Keratinocyte (primary cell): Measurements from ENCODE around the gene RDH13. TPM values are rescaled to one million over a fixed set of nuclear protein-coding genes. Genes with fewer than 3 reads are reported as not detected.

Experiments
- DNase-seq: peaks from one replicate; pipeline ENCODE4 v3.0.0-alpha.2; 2011; ENCODE audit warnings: low read depth, missing footprints, low spot score
- FAIRE-seq: peaks from 2 replicates; lab custom pipeline; 2011; peaks lifted over from hg19 to GRCh38; lab: Jason Lieb, UNC
- H2AFZ ChIP-seq: 2 replicates; pipeline ENCODE4 v1.6.0; 2012; ENCODE audit warnings: low read length, control low read depth, inconsistent platforms; ENCODE audit not compliant: control insufficient read depth
- H3K27ac ChIP-seq: 2 replicates; pipeline ENCODE4 v1.5.1; 2011; ENCODE audit warnings: low read length; ENCODE audit not compliant: control insufficient read depth, insufficient read depth
- H3K27me3 ChIP-seq: 3 replicates; pipeline ENCODE4 v1.6.0; 2011; ENCODE audit warnings: low read length; ENCODE audit not compliant: control insufficient read depth, insufficient read depth; ENCODE audit errors: extremely low read depth
- H3K36me3 ChIP-seq, 2 experiments: 2 replicates in 1 of 2; 3 replicates in 1 of 2; pipeline ENCODE4 v1.5.1; 2011; ENCODE audit warnings: low read length in 2 of 2, mild to moderate bottlenecking in 1 of 2; ENCODE audit not compliant: control insufficient read depth in 2 of 2, insufficient read depth in 2 of 2; ENCODE audit errors: extremely low read depth in 1 of 2
- H3K4me1 ChIP-seq: 3 replicates; pipeline ENCODE4 v1.5.1; 2011; ENCODE audit warnings: low read length; ENCODE audit not compliant: control insufficient read depth, insufficient read depth; ENCODE audit errors: extremely low read depth
- H3K4me2 ChIP-seq: 3 replicates; pipeline ENCODE4 v1.6.0; 2011; ENCODE audit warnings: low read depth, low read length; ENCODE audit not compliant: control insufficient read depth, insufficient read depth; ENCODE audit errors: extremely low read depth
- H3K4me3 ChIP-seq, 3 experiments: fragments of 200-600 bp in 1 of 3; sonication (generic) in 1 of 3; 2 replicates in 2 of 3; 3 replicates in 1 of 3; pipeline ENCODE4 v1.5.1; 2011 to 2016; ENCODE audit warnings: low read length in 3 of 3, mild to moderate bottlenecking in 3 of 3, control low read depth in 2 of 3, inconsistent platforms in 1 of 3, low read depth in 1 of 3, mixed read lengths in 1 of 3, mixed run types in 1 of 3, moderate library complexity in 1 of 3; ENCODE audit not compliant: control insufficient read depth in 2 of 3, insufficient read depth in 2 of 3; ENCODE audit errors: extremely low read depth in 1 of 3
- H3K79me2 ChIP-seq: 2 replicates; pipeline ENCODE4 v1.6.0; 2012; ENCODE audit warnings: low read length; ENCODE audit not compliant: control insufficient read depth, insufficient read depth
- H3K9ac ChIP-seq: 3 replicates; pipeline ENCODE4 v1.6.0; 2011; ENCODE audit warnings: low read length; ENCODE audit not compliant: control insufficient read depth, insufficient read depth; ENCODE audit errors: extremely low read depth
- H3K9me1 ChIP-seq: 3 replicates; pipeline ENCODE4 v1.6.0; 2011; ENCODE audit warnings: low read length; ENCODE audit not compliant: control insufficient read depth, insufficient read depth; ENCODE audit errors: extremely low read depth
- H3K9me3 ChIP-seq: 2 replicates; pipeline ENCODE4 v1.5.1; 2012; ENCODE audit warnings: low read depth, low read length; ENCODE audit not compliant: control insufficient read depth
- H4K20me1 ChIP-seq: 3 replicates; pipeline ENCODE4 v1.6.0; 2011; ENCODE audit warnings: low read length; ENCODE audit not compliant: control insufficient read depth, insufficient read depth; ENCODE audit errors: extremely low read depth
- EZH2 ChIP-seq: IDR thresholded peaks from one replicate; pipeline ENCODE4 v1.6.1; 2012; ENCODE audit warnings: inconsistent platforms, mild to moderate bottlenecking, low read length, moderate library complexity
- dilution Hi-C: fragments of 300-500 bp; cut with MboI; formaldehyde crosslinking; loops from one replicate; pipeline ENCODE4 v1.7.0; 2020; ENCODE audit warnings: low sequenced_read_pairs; ENCODE audit not compliant: extremely low pct_ligation_motif_present
- polyA plus RNA-seq, 5 experiments: library from polyadenylated mRNA; depleted of rRNA in 3 of 5; stranded (reverse) in 3 of 5; stranded (forward) in 1 of 5; unstranded in 1 of 5; fragments of >200 nt; gene quantifications; 1 replicate in 1 of 5; 2 replicates in 3 of 5; 3 replicates in 1 of 5; pipeline versions ENCODE4 v1.2.1 to v1.2.3, GENCODE V29; 2011 to 2012; ENCODE audit warnings: missing spikeins in 2 of 5, low read depth in 1 of 5, low replicate concordance in 1 of 5
- TF ChIP-seq, protein P1 (sequence below), 3 experiments: IDR thresholded peaks in 1 of 3; conservative IDR thresholded peaks in 1 of 3; optimal IDR thresholded peaks in 1 of 3; 2 replicates in 2 of 3; 3 replicates in 1 of 3; pipeline versions ENCODE3 to v1.5.1; 2011; ENCODE audit warnings: low read length in 3 of 3, mild to moderate bottlenecking in 3 of 3, moderate library complexity in 2 of 3, control low read depth in 1 of 3, inconsistent platforms in 1 of 3; ENCODE audit not compliant: insufficient read depth in 2 of 3; ENCODE audit errors: extremely low read depth in 1 of 3

The RDH13 gene
- polyA plus RNA-seq, 1 donor (not counting 4 experiments of a cell fraction or from before 2014, with no cell fraction given) = 10.6 TPM

DNA sequence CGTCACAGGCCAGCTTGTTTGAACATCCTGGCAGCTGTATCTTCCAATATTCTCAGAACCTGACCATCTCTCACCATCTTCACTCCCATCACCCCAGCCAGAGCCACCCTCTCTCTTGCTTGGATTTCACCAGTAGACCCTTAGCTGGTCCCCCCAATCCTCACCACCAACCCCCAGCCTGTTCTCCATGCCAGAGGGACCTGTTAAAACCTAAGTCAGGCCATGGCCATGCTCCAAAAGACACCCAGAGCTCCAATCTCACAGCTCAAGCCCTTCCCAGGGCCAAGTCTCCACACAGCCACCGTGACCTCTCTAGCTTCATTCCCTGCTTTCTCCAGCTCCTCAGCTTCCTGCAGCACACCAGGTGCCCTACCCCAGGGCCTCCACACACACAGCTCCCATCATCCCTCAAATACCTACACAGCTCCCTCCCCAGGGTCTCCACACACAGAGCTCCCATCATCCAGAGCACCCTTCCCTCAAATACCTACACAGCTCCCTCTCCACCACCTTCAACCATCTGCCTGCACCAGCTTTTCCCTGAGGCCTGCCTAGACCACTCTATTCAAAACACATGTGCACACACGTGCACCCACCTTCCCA, 26.5 kb upstream of the RDH13 start:
- H3K4me2 ChIP-seq = no peak overlapping the region
- dilution Hi-C loops = no loop called here
- H3K9me3 ChIP-seq = no peaks in the 10 kb centered on the region
- H3K27ac ChIP-seq = no peak overlapping the region
- no peaks in the 10 kb centered on the region for H3K27me3 ChIP-seq
- H3K4me3 ChIP-seq = no peak overlapping the region
- H4K20me1 ChIP-seq = peaks cover 14% of the 10 kb centered on the region
- H3K4me1 ChIP-seq = peaks cover 7% of the 10 kb centered on the region
- H3K9ac ChIP-seq = no peak overlapping the region
- H3K79me2 ChIP-seq = no peaks in the 10 kb centered on the region
- peaks cover 10 to 19% of the 10 kb centered on the region in 2 experiments for H3K36me3 ChIP-seq
- DNase-seq (no peak), FAIRE-seq (no peak)
- no peak overlapping the region for H2AFZ ChIP-seq
- TF ChIP-seq, protein P1, sequence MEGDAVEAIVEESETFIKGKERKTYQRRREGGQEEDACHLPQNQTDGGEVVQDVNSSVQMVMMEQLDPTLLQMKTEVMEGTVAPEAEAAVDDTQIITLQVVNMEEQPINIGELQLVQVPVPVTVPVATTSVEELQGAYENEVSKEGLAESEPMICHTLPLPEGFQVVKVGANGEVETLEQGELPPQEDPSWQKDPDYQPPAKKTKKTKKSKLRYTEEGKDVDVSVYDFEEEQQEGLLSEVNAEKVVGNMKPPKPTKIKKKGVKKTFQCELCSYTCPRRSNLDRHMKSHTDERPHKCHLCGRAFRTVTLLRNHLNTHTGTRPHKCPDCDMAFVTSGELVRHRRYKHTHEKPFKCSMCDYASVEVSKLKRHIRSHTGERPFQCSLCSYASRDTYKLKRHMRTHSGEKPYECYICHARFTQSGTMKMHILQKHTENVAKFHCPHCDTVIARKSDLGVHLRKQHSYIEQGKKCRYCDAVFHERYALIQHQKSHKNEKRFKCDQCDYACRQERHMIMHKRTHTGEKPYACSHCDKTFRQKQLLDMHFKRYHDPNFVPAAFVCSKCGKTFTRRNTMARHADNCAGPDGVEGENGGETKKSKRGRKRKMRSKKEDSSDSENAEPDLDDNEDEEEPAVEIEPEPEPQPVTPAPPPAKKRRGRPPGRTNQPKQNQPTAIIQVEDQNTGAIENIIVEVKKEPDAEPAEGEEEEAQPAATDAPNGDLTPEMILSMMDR (optimal IDR thresholded peaks at IDR 0.05 in 1 of 3, IDR thresholded peaks at IDR 0.05 in 1 of 3, conservative IDR thresholded peaks at IDR 0.05 in 1 of 3; ENCODE audit: extremely low read depth in 1 of 3, insufficient read depth in 2 of 3, low read length in 3 of 3) = no peak
- TF ChIP-seq EZH2 = no peak
- no peaks in the 10 kb centered on the region for H3K9me1 ChIP-seq

DNA sequence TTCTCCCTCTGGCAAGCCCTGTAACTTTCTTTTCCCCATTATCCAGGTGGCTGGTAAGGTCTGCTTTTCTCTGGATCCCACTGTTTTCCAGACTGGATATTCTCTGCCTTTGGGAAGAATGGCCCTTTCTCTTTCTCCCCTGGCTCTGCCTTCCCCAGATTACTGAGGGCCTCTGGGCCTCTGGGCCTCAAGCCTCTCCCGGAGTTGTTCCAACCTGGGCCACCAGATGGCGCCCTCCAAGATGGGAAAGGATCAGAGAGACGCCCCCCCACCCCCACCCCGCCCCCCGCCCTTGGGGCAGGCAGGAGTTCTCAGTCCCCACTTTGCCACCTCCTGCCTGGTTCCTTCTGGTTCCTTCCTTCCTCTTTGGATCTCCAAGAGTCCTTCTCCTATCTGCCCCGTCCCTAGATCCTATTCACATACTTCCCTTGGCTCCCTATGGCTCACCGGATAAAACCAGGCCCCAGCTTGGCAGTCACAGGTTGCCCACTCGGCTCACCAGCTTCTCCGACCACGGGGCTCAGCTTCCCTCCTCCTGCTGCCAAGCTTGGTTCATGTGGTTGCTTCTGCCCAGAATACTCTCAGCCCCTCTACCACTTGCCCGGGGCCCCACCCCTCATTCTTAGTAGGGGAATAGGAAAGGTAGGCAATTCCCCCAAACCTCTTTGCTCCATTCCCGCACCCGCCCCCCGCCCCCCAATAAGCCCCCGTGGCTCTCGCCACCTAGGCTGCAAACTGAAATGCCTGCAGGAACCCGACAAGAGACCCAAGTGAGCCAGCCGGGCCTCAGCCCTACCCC, 25.8 kb upstream of the RDH13 start:
- DNase-seq (no peak), FAIRE-seq (no peak)
- Histone ChIP-seq H3K9ac (no peak overlapping the region), H3K4me2 (no peak overlapping the region), H3K9me1 (no peaks in the 10 kb centered on the region), H3K27ac (no peak overlapping the region), H3K27me3 (no peaks in the 10 kb centered on the region), H3K4me3 (no peak overlapping the region), H3K4me1 (peaks cover 7% of the 10 kb centered on the region), H3K36me3 (peaks cover 10 to 18% of the 10 kb centered on the region in 2 experiments), H4K20me1 (peaks cover 14% of the 10 kb centered on the region), H3K9me3 (no peaks in the 10 kb centered on the region), H2AFZ (no peak overlapping the region), H3K79me2 (no peaks in the 10 kb centered on the region)
- TF ChIP-seq, protein P1 (optimal IDR thresholded peaks at IDR 0.05 in 1 of 3, IDR thresholded peaks at IDR 0.05 in 1 of 3, conservative IDR thresholded peaks at IDR 0.05 in 1 of 3; ENCODE audit: extremely low read depth in 1 of 3, insufficient read depth in 2 of 3, low read length in 3 of 3) = peak; percentile 50 to 64 (median 59)
- TF ChIP-seq EZH2 = no peak
- dilution Hi-C loops = no loop called here
